Hematopoietic multipotent progenitor cell (in vitro differentiated cells): ENCODE data around the gene DNAJC30. TPM values are rescaled to one million over a fixed set of nuclear protein-coding genes. Genes with fewer than 3 reads are reported as not detected.
"Not testable (repeated sequence)": the region's sequence is repeated elsewhere in the genome, so short reads cannot be mapped to it uniquely, and the experiment has no call there.

ENCODE experiments used
- DNase-seq, 3 donors: peaks; one replicate each; pipeline ENCODE4 v3.0.0-alpha.2; 2011 to 2015; ENCODE audit warnings: low read depth in 2 of 3, low spot score in 2 of 3
- total RNA-seq: library from RNA; depleted of rRNA; stranded (reverse); fragments of >200 nt; gene quantifications from one replicate; pipeline ENCODE4 v1.2.3, GENCODE V29; 2012

DNAJC30 gene
- total RNA-seq, 1 donor = 4.8 TPM

DNA sequence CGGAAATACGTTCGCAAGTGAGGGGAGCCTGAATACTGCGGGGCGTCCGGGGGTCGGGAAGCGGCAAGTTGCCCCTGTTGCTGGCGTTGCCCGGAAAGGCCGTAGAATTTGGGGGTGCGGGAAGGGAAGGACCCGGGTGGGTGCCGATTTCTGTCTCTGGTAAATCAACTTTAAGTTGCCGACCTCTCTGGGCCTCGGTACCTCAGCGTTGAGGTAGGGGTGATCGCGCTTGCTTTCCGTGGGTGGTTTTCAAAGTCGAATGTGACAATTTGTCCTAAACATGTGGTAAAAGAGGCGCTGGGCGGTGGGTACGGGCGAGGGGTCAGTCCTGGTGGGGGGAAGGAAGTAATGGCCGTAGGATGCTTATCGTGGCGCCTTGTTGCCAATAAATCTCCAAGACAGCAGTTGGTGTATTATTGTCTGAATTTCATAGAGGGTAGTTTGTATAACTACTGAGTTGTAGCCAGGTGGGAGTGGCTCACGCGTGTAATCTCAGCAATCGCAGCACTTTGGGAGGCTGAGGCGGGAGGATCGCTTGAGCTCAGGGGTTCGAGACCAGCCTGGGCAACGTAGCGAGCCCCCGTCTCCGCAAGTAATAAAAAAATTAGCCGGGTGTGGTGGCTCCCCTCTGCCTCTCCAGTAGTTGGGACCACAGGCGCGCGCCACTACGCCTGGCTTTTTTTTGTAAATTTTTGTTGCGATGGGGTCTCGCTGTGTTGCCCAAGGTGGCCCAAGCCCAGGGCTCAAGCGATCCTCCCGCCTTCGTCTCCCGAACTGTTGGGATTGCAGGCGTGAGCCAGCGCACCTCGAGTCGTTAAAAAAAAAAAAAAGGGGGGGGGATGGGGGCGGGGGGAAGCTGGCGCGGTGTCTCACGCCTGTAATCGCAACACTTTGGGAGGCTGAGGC, 788 bp upstream of the DNAJC30 start:
- DNase-seq = no peak

DNA sequence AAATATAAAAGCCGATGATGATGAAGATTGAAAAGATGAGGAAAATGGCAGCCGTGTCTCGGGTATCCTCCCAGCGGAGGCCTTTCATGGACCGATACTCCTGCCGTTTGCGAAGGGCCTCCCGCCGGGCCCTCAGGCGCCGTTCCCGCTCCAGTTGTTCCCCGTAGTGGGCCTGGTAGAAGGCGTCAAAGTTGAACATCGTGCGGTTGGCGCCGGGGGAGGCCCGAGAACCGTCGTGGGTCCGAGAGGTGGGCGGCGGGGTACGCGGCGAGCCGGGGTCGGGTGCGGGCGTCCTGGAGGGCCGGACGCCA, 553 bp downstream of the DNAJC30 start:
- no peak for DNase-seq

DNA sequence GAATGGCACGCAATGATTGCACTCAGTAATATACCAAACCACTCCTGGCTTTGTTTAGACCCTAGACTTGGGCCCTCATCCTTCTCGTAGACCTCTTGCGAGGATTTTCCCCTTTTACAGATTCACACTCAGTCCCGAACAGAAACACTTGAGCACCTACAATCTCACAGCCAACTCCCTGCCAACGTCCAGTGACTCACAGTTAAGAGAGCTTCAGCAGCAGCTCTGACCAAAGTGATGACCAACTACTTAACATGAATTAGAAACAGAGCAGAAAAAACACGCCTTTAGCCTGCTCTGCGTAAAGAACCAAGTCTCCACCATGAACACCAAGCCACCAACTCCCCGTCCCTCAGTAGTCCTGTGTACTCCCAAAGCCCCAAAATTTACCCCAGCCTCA, 2.2 kb downstream of the DNAJC30 start:
- DNase-seq = no peak

DNA sequence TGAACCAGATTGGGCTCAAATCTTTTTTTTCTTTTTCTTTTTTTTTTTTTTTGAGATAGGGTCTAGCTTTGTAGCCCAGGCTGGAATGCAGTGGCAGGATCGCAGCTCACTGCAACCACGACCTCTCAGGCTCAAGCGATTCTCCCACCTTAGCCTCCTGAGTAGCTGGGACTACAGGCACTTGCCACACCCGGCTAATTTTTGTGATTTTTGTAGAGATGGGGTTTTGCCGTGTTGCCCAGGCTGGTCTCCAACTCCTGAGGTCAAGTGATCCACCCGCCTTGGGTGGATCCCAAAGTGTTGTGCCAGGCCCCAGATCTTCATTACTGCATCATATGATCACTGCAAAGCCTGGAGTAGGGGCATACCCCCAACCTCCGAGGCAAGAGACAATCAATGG, 2.8 kb downstream of the DNAJC30 start:
- DNase-seq = no peak

DNA sequence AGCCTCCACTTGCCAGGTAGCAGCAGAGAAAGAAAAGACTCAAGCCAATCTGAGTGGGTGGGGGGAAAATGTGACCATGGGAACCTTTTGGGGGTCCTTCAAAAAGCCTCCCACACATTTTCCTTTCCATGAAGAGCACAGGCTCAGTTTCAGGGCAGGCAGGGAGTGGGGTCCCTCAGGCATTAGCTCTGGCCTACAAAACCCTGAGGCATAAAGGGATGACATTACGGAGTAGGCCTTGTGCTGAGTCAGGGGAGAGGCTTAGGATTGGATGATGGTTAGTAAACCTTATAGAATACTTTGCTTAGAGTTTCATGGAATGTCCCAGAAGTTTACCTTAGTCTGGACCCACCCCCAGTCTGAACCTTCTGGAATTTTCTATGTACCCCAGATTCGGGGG, 3.5 kb downstream of the DNAJC30 start:
- DNase-seq = no peak

DNA sequence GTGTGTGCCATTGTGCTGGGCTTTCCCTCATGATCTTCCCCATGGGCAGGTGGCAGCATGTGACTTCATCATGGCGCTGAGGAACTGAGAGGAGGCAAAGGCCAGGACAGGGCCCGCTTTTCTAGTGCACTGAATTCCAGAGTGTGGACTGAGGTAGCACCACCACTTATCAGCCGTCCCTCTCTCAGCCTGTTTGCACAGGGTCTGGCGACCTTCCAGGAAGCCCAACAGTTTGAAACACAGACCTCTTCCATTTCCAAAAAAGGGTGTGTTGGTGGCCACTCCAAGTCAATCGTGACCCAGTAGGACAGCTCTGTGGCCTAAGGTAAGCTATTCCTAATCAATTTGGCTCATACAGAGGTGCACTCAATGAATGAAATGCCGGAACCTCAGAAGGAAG, 4.4 kb downstream of the DNAJC30 start:
- DNase-seq = no peak

DNA sequence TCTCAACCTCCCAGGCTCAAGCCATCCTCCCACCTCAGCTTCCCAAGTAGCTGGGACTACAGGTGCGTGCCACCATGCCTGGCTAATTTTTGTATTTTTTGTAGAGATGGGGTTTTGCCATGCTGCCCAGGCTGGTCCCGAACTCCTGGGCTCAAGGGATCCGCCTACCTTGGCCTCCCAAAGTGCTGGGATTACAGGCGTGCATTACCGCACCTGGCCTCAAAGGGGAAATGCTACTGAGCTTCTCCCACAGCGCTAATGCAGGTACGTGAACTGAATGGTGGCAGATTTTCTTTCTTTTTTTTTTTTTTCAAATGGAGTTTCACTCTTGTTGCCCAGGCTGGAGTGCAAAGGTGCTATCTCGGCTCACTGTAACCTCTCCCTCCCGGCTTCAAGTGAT, 7.2 kb downstream of the DNAJC30 start:
- DNase-seq = not testable (repeated sequence)

DNA sequence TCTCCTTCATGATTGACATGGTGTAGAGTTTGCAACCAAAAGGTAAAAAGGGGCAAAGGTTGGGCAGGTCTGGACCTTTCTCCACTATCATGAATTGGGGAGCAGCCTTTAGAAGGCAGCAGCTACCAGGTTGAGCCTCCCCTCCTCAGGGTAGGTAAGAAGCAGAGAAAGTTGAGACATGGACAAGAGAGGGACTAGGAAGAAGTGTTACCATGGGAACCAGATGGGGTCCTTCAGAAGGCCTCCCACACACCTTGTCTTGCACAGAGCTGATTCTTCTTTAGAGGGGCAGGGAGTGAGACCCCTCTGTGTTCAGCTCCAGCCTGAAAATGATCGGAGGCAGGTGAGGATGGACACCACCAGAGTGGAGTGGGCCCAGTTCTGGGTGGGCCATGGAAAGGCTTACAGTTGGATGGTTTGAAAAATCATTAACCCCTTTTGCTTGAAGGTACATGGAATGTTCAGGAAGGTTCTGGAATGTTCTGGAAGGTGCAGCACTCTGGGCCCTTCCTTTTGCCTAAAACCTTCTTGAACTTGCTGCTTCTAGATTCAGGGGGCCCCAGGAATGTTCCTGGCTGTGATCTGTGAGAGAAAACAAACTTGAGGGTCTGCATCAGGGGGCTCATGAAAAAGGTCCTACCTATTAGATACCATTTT, 8.7 kb downstream of the DNAJC30 start:
- DNase-seq = no peak

DNA sequence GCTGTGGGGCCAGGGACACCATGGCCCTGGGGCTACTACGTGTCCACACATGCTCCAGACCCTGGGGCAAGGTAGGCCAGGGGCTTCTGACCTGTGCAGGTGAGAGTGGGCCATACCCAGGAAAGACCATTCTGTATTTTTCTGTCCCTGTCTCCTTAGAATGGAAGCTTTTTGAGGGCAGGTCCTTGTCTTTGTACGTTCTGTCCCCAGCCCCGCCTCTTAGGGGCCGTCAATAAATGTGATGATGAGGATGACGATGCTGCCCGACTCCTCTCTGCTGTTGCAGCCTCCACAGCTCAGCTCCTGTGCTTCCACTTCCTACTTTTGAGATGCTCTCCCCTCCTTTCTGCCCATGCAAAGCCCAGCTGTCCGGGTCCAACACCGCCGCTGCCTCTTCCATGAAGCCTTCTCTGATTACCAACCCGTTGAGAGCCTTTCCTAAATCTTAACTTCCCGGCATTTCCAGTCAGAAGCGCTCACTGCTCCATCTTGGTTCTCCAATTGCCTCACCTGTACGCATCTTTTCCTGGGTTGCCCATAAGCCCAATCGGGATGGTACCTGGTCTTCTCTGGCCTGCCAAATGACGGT, 11.3 kb downstream of the DNAJC30 start:
- DNase-seq = no peak

DNA sequence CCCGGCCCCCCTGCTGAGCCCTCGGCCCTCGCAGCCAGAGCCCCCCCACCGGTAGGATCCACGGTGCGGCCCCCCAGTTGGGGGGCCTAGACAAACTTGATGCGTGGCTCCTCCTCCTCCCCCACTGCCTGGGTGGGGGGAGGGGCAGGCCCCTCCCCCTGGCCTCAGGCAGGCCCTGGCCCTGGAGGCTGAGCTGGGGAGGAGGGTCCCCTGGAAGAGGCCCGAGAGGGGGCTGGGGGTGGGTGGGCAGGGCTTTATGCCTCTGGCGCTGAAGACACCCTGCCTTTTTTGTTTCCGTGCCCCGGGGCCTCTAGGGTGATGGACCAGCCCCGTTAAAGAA, 12.0 kb downstream of the DNAJC30 start:
- no peak for DNase-seq

DNA sequence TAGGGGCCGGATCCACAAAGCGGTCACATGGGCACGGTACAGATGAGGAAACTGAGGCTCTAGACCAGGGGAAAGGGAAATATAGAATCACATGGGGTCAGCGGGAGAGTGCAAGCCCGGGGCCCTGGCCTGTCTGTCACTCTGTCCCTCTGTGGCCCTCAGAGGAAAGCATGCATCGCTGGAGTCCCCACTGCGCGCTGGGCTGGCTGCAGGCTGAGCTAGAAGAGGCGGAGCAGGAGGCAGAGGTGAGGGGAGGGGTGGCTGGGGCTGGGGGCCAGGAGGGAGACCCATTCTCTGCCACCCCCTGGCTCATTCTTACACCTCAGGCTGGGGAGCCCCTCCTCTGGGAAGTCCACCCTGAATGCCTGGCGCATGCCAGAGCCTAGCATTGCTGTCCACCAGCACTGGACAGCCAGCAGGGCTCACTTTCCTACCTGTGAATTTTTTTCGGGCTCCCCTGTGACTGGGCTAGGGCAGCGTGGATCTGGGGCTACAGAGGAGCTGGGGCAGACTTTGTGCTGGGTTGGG, 13.3 kb downstream of the DNAJC30 start:
- no peak for DNase-seq

DNA sequence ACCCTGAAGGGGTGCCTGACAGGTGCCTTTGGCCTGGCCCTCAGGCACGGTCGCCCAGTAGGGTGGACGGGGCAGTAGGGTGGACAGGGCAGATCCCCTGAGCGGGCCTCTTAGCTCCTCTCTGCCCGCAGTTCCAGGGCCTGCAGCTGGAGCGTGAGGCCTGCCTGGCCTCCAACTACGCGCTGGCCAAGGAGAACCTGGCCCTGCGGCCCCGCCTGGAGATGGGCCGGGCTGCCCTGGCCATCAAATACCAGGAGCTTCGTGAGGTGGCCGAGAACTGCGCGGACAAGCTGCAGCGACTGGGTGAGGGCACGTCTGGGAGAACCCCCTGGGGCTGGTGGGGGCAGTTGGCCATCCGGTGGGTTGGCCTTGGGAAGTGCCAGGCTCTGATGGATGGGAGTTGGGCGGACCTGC, 14.0 kb downstream of the DNAJC30 start:
- DNase-seq = no peak

DNA sequence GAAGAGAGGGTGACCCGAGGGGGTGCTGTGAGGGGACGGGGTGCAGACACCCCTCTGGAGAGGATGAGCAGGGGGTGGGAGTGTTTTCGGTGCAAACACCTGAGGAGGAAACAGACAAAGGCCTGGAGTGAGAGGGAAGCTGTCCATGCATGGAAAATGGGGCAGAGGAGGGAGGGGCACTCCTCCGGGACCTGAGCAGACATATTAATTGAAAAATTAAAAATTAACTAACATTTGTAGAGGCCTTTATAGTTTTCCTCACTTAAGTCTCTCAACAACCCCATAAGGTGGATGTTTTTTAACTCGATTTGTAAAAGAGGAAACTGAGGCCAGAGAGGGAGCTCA, 14.4 kb downstream of the DNAJC30 start:
- no peak for DNase-seq

DNA sequence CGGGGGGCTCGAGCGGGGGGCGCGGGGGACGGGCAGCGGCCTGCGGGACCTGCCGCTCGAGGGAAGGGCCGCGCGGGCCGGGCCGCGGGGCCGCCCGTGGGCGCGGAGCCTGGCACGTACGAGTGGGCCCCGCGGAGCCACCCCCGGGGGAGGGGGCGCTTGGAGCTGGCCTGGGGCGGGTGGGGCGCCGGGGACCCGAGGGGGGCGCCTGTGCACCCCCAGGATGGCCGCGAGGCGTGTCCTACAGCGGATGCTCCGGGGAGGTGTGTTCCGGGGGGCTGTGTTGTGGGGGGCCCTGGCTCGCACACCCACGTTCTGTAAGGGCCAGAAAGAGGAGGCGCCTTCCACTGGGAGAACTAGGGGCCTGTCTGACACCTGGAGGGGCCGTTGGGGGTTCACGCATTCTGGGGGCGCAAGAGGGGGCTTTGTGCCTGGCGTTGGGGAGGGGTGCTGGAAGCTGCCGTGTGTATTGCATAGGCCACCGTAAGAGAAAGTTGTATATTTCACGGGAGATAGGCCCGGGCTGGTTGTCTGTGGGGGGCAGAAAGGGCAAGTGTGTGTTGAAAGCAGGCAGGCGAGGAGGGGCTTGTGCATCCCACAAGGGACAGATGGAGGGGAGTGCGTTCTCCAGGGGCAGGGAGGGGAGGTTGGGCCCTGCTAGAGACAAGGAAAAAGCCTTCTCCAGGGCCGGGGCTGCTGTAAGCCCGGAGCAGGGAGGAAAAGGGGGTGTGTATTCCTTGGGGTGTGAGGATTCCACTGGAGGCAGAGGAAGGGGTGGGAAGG, 15.0 kb downstream of the DNAJC30 start:
- no peak for DNase-seq

DNA sequence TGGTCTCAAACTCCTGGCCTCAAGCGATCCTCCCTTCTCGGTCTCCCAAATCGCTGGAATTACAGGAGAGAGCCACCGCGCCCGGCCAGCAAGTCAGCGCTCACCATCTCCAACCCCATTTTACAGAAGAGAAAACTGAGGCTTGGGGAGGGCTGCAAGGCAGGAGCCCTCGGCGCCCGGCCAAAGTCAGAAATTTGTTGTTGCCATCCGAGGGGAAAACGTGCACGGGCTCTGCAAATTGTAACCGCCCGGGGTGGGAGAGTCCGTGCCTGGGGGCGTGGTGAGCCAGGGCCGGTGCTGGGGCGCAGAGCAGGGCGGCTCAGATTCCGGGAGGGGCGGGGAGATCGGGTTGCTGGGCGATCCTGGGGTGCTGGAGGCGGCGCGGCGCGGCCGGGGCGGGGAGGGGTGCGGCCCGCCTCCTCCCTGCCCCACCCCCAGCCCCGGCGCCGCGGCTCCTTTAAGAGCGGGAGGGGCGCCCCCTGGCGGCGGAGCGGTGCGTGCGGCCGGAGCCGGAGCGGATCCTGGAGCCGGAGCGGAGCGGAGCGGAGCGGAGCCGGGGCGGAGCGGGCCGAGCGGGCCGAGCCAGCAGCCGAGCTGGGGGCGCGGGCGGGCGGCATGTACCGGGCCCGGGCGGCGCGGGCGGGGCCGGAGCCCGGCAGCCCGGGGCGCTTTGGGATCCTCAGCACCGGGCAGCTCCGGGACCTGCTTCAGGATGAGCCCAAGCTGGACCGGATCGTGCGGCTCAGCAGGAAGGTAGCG, 15.7 kb downstream of the DNAJC30 start, which contains the start of gene VPS37D:
TSS of gene VPS37D (plus strand) at position 488 of the 759 bp plus-strand sequence. CDS start at position 616, 128 bp downstream.
- DNase-seq = peak; percentile 88 to 89 (median 88)

DNA sequence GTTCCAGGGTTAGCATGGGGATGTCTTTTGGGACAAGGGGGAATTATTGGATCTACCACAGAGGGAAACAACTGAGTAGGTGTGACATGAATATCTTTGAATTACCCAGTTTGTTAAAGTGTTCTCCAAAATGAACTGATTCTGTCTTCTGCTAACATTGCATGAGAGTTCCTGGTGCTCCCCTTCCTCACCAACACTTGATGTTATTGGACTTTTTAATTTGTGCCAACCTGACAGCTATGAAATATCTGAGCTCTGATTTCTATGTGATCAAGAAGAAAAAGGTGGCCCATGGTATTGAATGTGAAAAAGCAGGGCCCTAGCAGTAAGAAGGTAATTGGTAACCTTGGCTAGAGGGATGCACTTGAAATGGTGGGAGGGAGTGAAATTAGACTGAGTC, 20.2 kb downstream of the DNAJC30 start:
- no peak for DNase-seq

DNA sequence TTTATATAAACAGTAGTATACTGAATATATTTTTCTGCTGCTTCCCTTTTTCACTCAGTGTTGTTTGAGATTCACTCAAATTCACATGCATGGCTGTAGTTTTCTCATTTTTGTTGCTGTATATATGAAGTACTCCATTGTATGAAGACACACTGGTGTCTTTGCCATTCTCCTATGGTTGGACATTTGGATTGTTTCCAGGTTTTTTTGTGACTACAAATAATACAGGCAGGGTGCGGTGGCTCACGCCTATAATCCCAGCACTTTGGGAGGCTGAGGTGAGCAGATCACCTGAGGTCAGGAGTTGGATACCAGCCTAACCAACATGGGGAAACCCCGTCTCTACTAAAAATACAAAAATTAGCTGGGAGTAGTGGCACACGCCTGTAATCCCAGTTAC, 22.7 kb downstream of the DNAJC30 start:
- DNase-seq = not testable (repeated sequence)

DNA sequence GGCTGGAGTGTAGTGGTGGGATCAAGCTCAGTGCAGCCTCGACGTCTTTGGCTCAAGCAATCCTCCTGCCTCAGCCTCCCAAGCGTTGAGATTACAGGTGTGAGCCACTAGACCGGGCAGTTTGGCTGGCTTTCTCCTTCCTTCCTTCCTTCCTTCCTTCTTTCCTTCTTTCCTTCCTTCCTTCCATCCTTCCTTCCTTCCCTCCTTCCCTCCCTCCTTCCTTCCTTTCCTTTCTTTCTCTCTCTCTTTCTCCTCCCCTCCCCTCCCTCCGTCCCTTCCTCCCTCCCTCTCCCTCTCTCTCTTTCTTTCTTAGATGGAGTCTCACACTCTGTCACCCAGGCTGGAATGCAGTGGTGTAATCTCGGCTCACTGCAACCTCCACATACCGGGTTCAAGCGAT, 23.3 kb downstream of the DNAJC30 start:
- no peak for DNase-seq

DNA sequence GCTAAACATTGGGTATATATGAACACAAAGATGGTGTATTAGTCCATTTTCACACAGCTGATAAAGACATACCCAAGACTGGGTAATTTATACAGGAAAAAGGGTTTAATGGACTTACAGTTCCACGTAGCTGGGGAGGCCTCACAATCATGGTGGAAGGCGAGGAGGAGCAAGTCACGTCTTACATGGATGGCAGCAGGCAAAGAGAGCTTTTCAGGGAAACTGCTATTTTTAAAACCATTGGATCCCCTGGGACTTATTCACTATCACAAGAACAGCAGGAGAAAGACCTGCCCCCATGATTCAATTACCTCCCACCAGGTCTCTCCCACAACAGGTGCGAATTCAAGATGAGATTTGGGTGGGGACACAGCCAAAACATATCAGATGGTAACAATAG, 27.9 kb downstream of the DNAJC30 start:
- not testable (repeated sequence) for DNase-seq

DNA sequence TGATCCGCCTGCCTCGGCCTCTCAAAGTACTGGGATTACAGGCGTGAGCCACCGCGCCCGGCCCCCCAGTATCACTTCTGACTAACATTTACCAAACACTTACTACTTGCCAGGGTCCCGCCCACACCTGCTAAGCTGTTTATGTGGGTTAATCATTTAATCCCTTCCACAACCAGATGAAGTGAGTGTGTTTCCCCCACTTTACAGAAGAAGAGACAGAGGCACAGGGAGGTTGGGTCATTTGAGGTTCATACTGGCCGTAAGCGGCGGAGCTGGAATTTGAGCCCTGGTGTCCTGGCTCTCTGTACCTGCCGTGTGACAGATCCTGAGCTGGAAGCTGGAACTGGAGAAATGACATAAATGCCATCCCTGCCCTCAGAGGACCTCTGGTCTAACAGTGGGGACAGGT, 30.7 kb downstream of the DNAJC30 start:
- no peak for DNase-seq
